HEK293 (cell line): ENCODE results near the gene SRRM4.

Experiments
- CTCF ChIA-PET: fragments of 350-600 bp; formaldehyde crosslinking; extraction: SDS; loops from one replicate; lab custom pipeline; 2021; ENCODE audit warnings: antibody characterized with exemption; lab: Yijun Ruan, JAX
- POLR2A ChIA-PET: fragments of 300-600 bp; formaldehyde crosslinking; extraction: SDS; loops from one replicate; lab custom pipeline; 2020; ENCODE audit warnings: antibody characterized with exemption, inconsistent platforms; lab: Yijun Ruan, JAX
- H3K27ac ChIP-seq: fragments of 200-500 bp; sonication (Bioruptor generic); 2 replicates; pipeline ENCODE4 v1.5.1; 2014; ENCODE audit warnings: low read depth, low read length, control low read depth, inconsistent platforms; ENCODE audit errors: extremely low read depth
- H3K36me3 ChIP-seq, 2 experiments: fragments of 200-500 bp in 1 of 2; sonication (Bioruptor generic) in 1 of 2; 1 replicate in 1 of 2; 2 replicates in 1 of 2; pipeline ENCODE4 v1.5.1; 2014 to 2017; ENCODE audit warnings: inconsistent platforms in 2 of 2, low read length in 2 of 2; ENCODE audit not compliant: control insufficient read depth in 2 of 2, insufficient read depth in 1 of 2
- H3K4me1 ChIP-seq: fragments of 200-500 bp; sonication (Bioruptor generic); 2 replicates; pipeline ENCODE4 v1.5.1; 2014; ENCODE audit warnings: mild to moderate bottlenecking, low read length, inconsistent platforms; ENCODE audit not compliant: control insufficient read depth, insufficient read depth
- H3K4me3 ChIP-seq: 2 replicates; pipeline ENCODE4 v1.5.1; 2011; ENCODE audit warnings: low read depth, mild to moderate bottlenecking, control low read depth, low read length, moderate library complexity
- H3K9me3 ChIP-seq: fragments of 200-500 bp; sonication (Bioruptor generic); 2 replicates; pipeline ENCODE4 v1.5.1; 2014; ENCODE audit warnings: low read depth, low read length, inconsistent platforms; ENCODE audit not compliant: control insufficient read depth, insufficient read depth
- HOXC10 ChIP-seq: sonication (generic); formaldehyde crosslinking; IDR thresholded peaks from 2 replicates; pipeline ENCODE4 v1.8.1; 2023; ENCODE audit warnings: mild to moderate bottlenecking, missing genetic modification reagents
- IKZF3 ChIP-seq: fragments of 450-650 bp; IDR thresholded peaks from 2 replicates; pipeline ENCODE4 v1.5.0; 2018; ENCODE audit warnings: missing biosample characterization, mild to moderate bottlenecking, missing genetic modification characterization, moderate library complexity
- KLF17 ChIP-seq: fragments of 450-650 bp; formaldehyde crosslinking; IDR thresholded peaks from 2 replicates; pipeline ENCODE4 v1.5.1; 2016; ENCODE audit warnings: missing biosample characterization, missing genetic modification characterization
- OVOL3 ChIP-seq: fragments of 450-650 bp; formaldehyde crosslinking; IDR thresholded peaks from 2 replicates; pipeline ENCODE4 v1.5.1; 2016; ENCODE audit warnings: missing biosample characterization, missing genetic modification characterization
- SP2 ChIP-seq: fragments of 450-650 bp; formaldehyde crosslinking; IDR thresholded peaks from 2 replicates; pipeline ENCODE4 v1.5.1; 2016; ENCODE audit warnings: missing biosample characterization, missing genetic modification characterization
- ZBTB1 ChIP-seq: fragments of 450-650 bp; formaldehyde crosslinking; IDR thresholded peaks from 2 replicates; pipeline ENCODE4 v1.5.1; 2016; ENCODE audit warnings: missing biosample characterization, missing genetic modification characterization
- ZBTB7A ChIP-seq: fragments of 450-650 bp; formaldehyde crosslinking; IDR thresholded peaks from 2 replicates; pipeline ENCODE4 v1.5.1; 2016; ENCODE audit warnings: low read depth, missing biosample characterization, missing genetic modification characterization
- ZNF138 ChIP-seq: fragments of 450-650 bp; formaldehyde crosslinking; IDR thresholded peaks from 2 replicates; pipeline ENCODE4 v1.5.1; 2016; ENCODE audit warnings: missing biosample characterization, missing genetic modification characterization, borderline replicate concordance
- ZNF146 ChIP-seq: fragments of 450-650 bp; formaldehyde crosslinking; IDR thresholded peaks from 2 replicates; pipeline ENCODE4 v1.5.1; 2016; ENCODE audit warnings: missing biosample characterization, missing genetic modification characterization
- ZNF174 ChIP-seq: fragments of 450-650 bp; formaldehyde crosslinking; IDR thresholded peaks from 2 replicates; pipeline ENCODE4 v1.5.0; 2017; ENCODE audit warnings: missing biosample characterization, mild to moderate bottlenecking, missing genetic modification characterization
- ZNF239 ChIP-seq: fragments of 450-650 bp; formaldehyde crosslinking; IDR thresholded peaks from 2 replicates; pipeline ENCODE4 v1.5.1; 2016; ENCODE audit warnings: missing biosample characterization, missing genetic modification characterization
- ZNF274 ChIP-seq, 2 experiments: fragments of 200-500 bp in 1 of 2; fragments of 450-650 bp in 1 of 2; sonication (Bioruptor generic) in 1 of 2; formaldehyde crosslinking in 1 of 2; IDR thresholded peaks; 2 replicates each; pipeline versions ENCODE4 v1.5.1 to v1.6.1; 2014 to 2016; ENCODE audit warnings: borderline replicate concordance in 1 of 2, inconsistent platforms in 1 of 2, low read length in 1 of 2, missing biosample characterization in 1 of 2, missing genetic modification characterization in 1 of 2
- ZNF324 ChIP-seq: fragments of 450-650 bp; formaldehyde crosslinking; IDR thresholded peaks from 2 replicates; pipeline ENCODE4 v1.5.1; 2016; ENCODE audit warnings: missing biosample characterization, missing genetic modification characterization
- ZNF335 ChIP-seq: fragments of 450-650 bp; formaldehyde crosslinking; conservative IDR thresholded peaks from 2 replicates; pipeline ENCODE4 v1.5.1; 2016; ENCODE audit warnings: missing biosample characterization, missing genetic modification characterization
- ZNF366 ChIP-seq: fragments of 450-650 bp; formaldehyde crosslinking; conservative IDR thresholded peaks from 2 replicates; pipeline ENCODE4 v1.5.1; 2016; ENCODE audit warnings: missing biosample characterization, missing genetic modification characterization
- ZNF37A ChIP-seq: fragments of 450-650 bp; IDR thresholded peaks from 2 replicates; pipeline ENCODE4 v1.5.1; 2018; ENCODE audit warnings: missing biosample characterization, missing genetic modification characterization
- ZNF426 ChIP-seq: fragments of 450-650 bp; formaldehyde crosslinking; IDR thresholded peaks from 2 replicates; pipeline ENCODE4 v1.5.1; 2017; ENCODE audit warnings: missing biosample characterization, missing genetic modification characterization, mild to moderate bottlenecking, inconsistent platforms, moderate library complexity
- ZNF521 ChIP-seq: fragments of 450-650 bp; formaldehyde crosslinking; IDR thresholded peaks from 2 replicates; pipeline ENCODE4 v1.5.1; 2017; ENCODE audit warnings: missing biosample characterization, mild to moderate bottlenecking, missing genetic modification characterization
- ZNF558 ChIP-seq: fragments of 450-650 bp; formaldehyde crosslinking; IDR thresholded peaks from 2 replicates; pipeline ENCODE4 v1.5.1; 2016; ENCODE audit warnings: missing biosample characterization, missing genetic modification characterization
- ZNF571 ChIP-seq: fragments of 450-650 bp; formaldehyde crosslinking; IDR thresholded peaks from 2 replicates; pipeline ENCODE4 v1.5.0; 2017; ENCODE audit warnings: missing biosample characterization, missing genetic modification characterization
- ZNF596 ChIP-seq: fragments of 450-650 bp; IDR thresholded peaks from 2 replicates; pipeline ENCODE4 v1.5.0; 2018; ENCODE audit warnings: missing biosample characterization, mild to moderate bottlenecking, missing genetic modification characterization, moderate library complexity
- ZNF623 ChIP-seq: fragments of 450-650 bp; formaldehyde crosslinking; IDR thresholded peaks from 2 replicates; pipeline ENCODE4 v1.5.1; 2016; ENCODE audit warnings: missing biosample characterization, missing genetic modification characterization
- ZNF701 ChIP-seq: fragments of 450-650 bp; formaldehyde crosslinking; IDR thresholded peaks from 2 replicates; pipeline ENCODE4 v1.5.1; 2016; ENCODE audit warnings: missing biosample characterization, missing genetic modification characterization
- ZNF785 ChIP-seq: fragments of 450-650 bp; formaldehyde crosslinking; IDR thresholded peaks from 2 replicates; pipeline ENCODE4 v1.5.1; 2016; ENCODE audit warnings: missing biosample characterization, missing genetic modification characterization
- ZNF837 ChIP-seq: fragments of 450-650 bp; formaldehyde crosslinking; IDR thresholded peaks from 2 replicates; pipeline ENCODE4 v1.5.1; 2016; ENCODE audit warnings: missing biosample characterization, missing genetic modification characterization
- ZSCAN16 ChIP-seq: fragments of 450-650 bp; formaldehyde crosslinking; IDR thresholded peaks from 2 replicates; pipeline ENCODE4 v1.5.1; 2016; ENCODE audit warnings: missing biosample characterization, missing genetic modification characterization
- TF ChIP-seq, protein P1 (sequence below): fragments of 450-650 bp; formaldehyde crosslinking; IDR thresholded peaks from 2 replicates; pipeline ENCODE4 v1.5.1; 2017; ENCODE audit warnings: missing biosample characterization, missing genetic modification characterization

Gene SRRM4

DNA sequence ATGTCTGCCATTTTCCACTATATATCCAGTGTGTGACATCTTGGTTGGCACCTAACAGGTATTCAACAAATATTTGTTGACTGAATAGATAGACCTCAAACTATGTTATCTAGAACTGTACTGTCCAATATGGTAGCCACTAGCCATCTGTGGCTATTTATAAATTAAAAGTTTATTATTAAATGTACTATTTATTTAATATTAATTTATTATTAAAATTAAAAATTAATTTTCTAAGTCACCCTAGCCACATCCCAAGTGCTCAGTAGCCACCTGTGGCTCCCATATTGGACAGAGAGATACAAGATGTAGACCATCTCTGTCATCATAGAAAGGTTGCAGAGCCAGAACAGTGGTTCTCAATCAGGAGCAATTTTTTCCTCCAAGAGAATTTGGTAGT is 69.3 kb downstream of the SRRM4 start:
- Histone ChIP-seq H3K4me1 (no peaks in the 10 kb centered on the region), H3K4me3 (no peak overlapping the region), H3K27ac (no peak overlapping the region), H3K36me3 (no peaks in the 10 kb centered on the region), H3K9me3 (no peaks in the 10 kb centered on the region)
- ChIA-PET POLR2A (no interaction called here), CTCF (interaction anchor here (0.8 kb wide), 1 partner anchor 14 kb away, joined by 5 read pairs; no protein-coding TSS in a partner anchor)
- TF ChIP-seq, protein P1, sequence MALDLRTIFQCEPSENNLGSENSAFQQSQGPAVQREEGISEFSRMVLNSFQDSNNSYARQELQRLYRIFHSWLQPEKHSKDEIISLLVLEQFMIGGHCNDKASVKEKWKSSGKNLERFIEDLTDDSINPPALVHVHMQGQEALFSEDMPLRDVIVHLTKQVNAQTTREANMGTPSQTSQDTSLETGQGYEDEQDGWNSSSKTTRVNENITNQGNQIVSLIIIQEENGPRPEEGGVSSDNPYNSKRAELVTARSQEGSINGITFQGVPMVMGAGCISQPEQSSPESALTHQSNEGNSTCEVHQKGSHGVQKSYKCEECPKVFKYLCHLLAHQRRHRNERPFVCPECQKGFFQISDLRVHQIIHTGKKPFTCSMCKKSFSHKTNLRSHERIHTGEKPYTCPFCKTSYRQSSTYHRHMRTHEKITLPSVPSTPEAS (tag by site-specific recombination) = no peak
- no peak for TF ChIP-seq ZNF701
- TF ChIP-seq ZNF366 (tag by site-specific recombination) = no peak
- TF ChIP-seq OVOL3 (tag by site-specific recombination) = no peak
- TF ChIP-seq ZNF335 = no peak
- no peak for TF ChIP-seq ZNF174 (tag by site-specific recombination)
- TF ChIP-seq HOXC10 (CRISPR knock-in tag) = no peak
- no peak for TF ChIP-seq ZNF623 (tag by site-specific recombination)
- no peak for TF ChIP-seq ZNF324 (tag by site-specific recombination)
- no peak for TF ChIP-seq ZNF558 (tag by site-specific recombination)

DNA sequence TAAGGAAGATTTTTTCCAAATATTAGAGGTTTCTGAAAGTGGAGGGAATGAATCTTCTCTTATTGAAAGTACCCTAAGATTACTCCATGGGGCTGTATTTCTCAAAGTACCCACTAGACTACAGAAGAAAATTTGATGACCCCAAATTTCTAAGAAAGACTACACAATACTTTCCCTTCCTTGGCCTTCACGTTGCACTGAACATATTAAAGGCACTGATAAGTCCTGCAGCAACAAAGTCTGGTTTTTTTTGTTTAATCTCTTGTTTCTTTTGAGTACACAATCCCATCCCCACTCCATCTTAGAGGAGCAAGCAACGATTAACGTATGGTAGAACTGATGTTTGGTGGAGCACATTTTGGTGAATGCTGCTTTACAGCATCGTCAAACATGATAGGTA is 70.1 kb downstream of the SRRM4 start:
- H3K36me3 ChIP-seq = no peaks in the 10 kb centered on the region
- ChIA-PET CTCF (interaction anchor here (0.6 kb wide), 1 partner anchor 885 kb away, joined by 3 read pairs; no protein-coding TSS in a partner anchor), POLR2A (no interaction called here)
- no peaks in the 10 kb centered on the region for H3K9me3 ChIP-seq
- H3K4me3 ChIP-seq = no peak overlapping the region
- no peak overlapping the region for H3K27ac ChIP-seq
- no peak for TF ChIP-seq KLF17 (tag by site-specific recombination)
- TF ChIP-seq ZNF239 (tag by site-specific recombination) = peak; percentile 71; the same call in 1 of the 2 replicates
- TF ChIP-seq, all 188 proteins: peak for 1
- no peaks in the 10 kb centered on the region for H3K4me1 ChIP-seq

DNA sequence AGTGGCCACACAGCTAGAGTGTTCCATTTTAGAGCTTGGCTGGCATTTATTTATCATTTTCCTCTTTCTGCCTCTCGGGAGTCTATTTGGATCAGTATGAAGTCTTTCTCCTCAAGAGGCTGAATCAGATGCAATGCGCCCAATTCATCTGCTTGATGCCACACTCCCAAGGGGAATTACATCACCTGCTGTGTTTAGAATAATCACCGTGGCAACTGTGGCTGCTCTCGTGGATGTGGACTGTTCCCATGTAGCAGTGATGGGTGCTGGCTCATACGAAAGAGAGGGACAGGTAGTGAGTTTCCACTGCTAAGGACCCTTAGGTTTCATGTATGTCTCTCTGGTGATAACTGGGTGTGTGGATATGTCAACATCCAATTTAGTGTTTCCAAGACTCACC is 70.7 kb downstream of the SRRM4 start:
- POLR2A ChIA-PET = no interaction called here
- CTCF ChIA-PET = interaction anchor here (0.6 kb wide), 1 partner anchor 886 kb away, joined by 3 read pairs; no protein-coding TSS in a partner anchor
- no peak overlapping the region for H3K27ac ChIP-seq
- no peak for TF ChIP-seq ZNF571 (tag by site-specific recombination)
- no peak for TF ChIP-seq ZNF146
- no peak for TF ChIP-seq IKZF3 (tag by site-specific recombination)
- TF ChIP-seq ZSCAN16 (tag by site-specific recombination) = no peak
- no peak for TF ChIP-seq ZNF138 (tag by site-specific recombination)
- TF ChIP-seq ZBTB7A (tag by site-specific recombination) = no peak
- no peak for TF ChIP-seq ZNF596 (tag by site-specific recombination)
- no peak for TF ChIP-seq ZBTB1
- TF ChIP-seq ZNF426 (tag by site-specific recombination) = no peak
- TF ChIP-seq ZNF521 (tag by site-specific recombination) = no peak
- TF ChIP-seq ZNF785 (tag by site-specific recombination) = no peak
- no peak for TF ChIP-seq ZNF837 (tag by site-specific recombination)
- TF ChIP-seq ZNF37A = no peak
- TF ChIP-seq SP2 (tag by site-specific recombination) = no peak
- TF ChIP-seq ZNF274 (IDR thresholded peaks at IDR 0.05; ENCODE audit: low read length) = no peak
- no peak for TF ChIP-seq ZNF274 (tag by site-specific recombination; IDR thresholded peaks at IDR 0.05; ENCODE audit: borderline replicate concordance)
- no peaks in the 10 kb centered on the region for H3K36me3 ChIP-seq
- H3K9me3 ChIP-seq = no peaks in the 10 kb centered on the region
- no peaks in the 10 kb centered on the region for H3K4me1 ChIP-seq
- H3K4me3 ChIP-seq = no peak overlapping the region
